Airway epithelial cell (primary cell): ENCODE measurements around the gene TRIB2. TPM values are rescaled to one million over a fixed set of nuclear protein-coding genes. Genes with fewer than 3 reads are reported as not detected.

Experiments
- total RNA-seq: library from RNA; depleted of rRNA; stranded (reverse); fragments of >200 nt; gene quantifications from 2 replicates; pipeline ENCODE4 v1.2.3, GENCODE V29; 2015

The TRIB2 gene
- 17.4 and 19.5 TPM in 2 replicates for total RNA-seq

GRCh38 chr2:12716282-12717190 is at the start of gene TRIB2:
Gene TRIB2, plus strand, starts transcription at chr2:12716936. Its CDS starts 1,372 bp downstream, at chr2:12718308.

